Measurements from ENCODE around the gene MINDY4.

The MINDY4 gene

DNA sequence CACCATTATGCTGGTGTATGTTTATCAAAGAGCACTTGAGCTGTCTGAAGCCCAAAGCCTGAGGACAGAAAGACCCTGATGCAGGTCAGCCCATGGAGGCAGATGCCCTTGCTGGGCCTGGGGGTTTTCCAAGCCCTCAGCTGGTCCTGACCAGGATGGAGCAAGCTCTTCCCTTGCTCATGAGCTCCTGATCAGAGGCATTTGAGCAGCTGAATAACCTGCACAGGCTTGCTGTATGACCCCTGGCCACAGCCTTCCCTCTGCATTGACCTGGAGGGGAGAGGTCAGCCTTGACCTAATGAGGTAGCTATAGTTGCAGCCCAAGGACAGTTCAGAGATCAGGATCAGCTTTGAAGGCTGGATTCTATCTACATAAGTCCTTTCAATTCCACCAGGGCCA lies 153.4 kb downstream of the MINDY4 start:
- Histone ChIP-seq H3K9me3 (ENCODE audit: control insufficient read depth in 1 of 2, low read length in 2 of 2) (peaks cover 0 to 6% of the 10 kb centered on the region in 2 donors), H3K27ac (ENCODE audit: low read depth, low read length) (no peak overlapping the region), H3K27me3 (ENCODE audit: control insufficient read depth in 1 of 2, insufficient read depth in 2 of 2, low read length in 2 of 2) (no peaks in the 10 kb centered on the region), H3K4me3 (ENCODE audit: low read depth in 1 of 2, low read length in 2 of 2) (no peak overlapping the region), H3K4me1 (ENCODE audit: control insufficient read depth in 1 of 2, insufficient read depth in 2 of 2, low read length in 2 of 2) (peaks cover 8 to 9% of the 10 kb centered on the region in 2 donors), H3K9ac (ENCODE audit: low read depth in 1 of 2, low read length in 2 of 2) (no peak overlapping the region), H3K36me3 (ENCODE audit: control insufficient read depth in 1 of 2, insufficient read depth in 2 of 2, low read length in 2 of 2) (peaks cover 15 to 39% of the 10 kb centered on the region in 2 donors)

DNA sequence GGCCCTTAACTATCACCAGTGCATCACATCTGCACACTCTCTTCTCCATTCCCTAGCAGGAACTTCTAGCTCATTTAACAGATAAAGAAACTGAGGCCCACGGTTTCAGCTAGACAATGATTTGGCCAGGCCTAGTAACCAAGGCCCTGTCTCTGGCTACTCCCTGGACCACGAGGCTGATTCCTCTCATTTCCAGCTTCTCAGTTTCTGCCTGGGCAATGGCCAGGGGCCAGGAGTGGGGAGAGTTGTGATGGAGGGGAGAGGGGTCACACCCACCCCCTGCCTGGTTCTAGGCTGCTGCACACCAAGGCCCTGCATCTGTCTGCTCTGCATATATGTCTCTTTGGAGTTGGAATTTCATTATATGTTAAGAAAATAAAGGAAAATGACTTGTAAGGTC lies 153.9 kb downstream of the MINDY4 start:
- Histone ChIP-seq H3K4me3 (ENCODE audit: low read depth in 1 of 2, low read length in 2 of 2) (no peak overlapping the region), H3K9ac (ENCODE audit: low read depth in 1 of 2, low read length in 2 of 2) (no peak overlapping the region), H3K27ac (ENCODE audit: low read depth, low read length) (no peak overlapping the region), H3K4me1 (ENCODE audit: control insufficient read depth in 1 of 2, insufficient read depth in 2 of 2, low read length in 2 of 2) (peaks cover 4% of the 10 kb centered on the region in 2 donors), H3K9me3 (ENCODE audit: control insufficient read depth in 1 of 2, low read length in 2 of 2) (peaks cover 0 to 6% of the 10 kb centered on the region in 2 donors), H3K36me3 (ENCODE audit: control insufficient read depth in 1 of 2, insufficient read depth in 2 of 2, low read length in 2 of 2) (peaks cover 15 to 39% of the 10 kb centered on the region in 2 donors), H3K27me3 (ENCODE audit: control insufficient read depth in 1 of 2, insufficient read depth in 2 of 2, low read length in 2 of 2) (no peaks in the 10 kb centered on the region)

DNA sequence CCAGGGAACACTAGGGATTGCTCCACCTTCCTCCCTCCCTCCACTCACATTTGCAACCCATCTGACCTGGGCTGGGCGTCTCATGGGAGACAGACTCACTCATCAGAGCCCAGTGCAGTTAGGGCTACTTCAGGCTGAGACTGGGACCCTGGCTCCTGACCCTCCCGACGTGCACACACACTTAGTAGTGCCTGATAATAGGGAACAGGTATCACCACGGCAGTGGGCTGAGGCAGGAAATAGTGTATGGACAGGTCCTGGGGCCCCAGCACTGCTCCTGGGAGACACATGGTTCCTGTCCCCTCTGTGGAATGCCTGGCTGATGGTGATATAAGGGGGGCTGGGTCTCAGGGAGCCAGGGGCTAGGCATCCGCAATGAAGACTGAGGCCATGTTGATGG lies 154.7 kb downstream of the MINDY4 start:
- H3K9ac ChIP-seq (ENCODE audit: low read depth in 1 of 2, low read length in 2 of 2), result no peak overlapping the region
- peaks cover 0 to 6% of the 10 kb centered on the region in 2 donors for H3K9me3 ChIP-seq (ENCODE audit: control insufficient read depth in 1 of 2, low read length in 2 of 2)
- no peak overlapping the region for H3K4me3 ChIP-seq (ENCODE audit: low read depth in 1 of 2, low read length in 2 of 2)
- H3K4me1 ChIP-seq (ENCODE audit: control insufficient read depth in 1 of 2, insufficient read depth in 2 of 2, low read length in 2 of 2), result no peaks in the 10 kb centered on the region
- no peak overlapping the region for H3K27ac ChIP-seq (ENCODE audit: low read depth, low read length)
- peaks cover 15 to 38% of the 10 kb centered on the region in 2 donors for H3K36me3 ChIP-seq (ENCODE audit: control insufficient read depth in 1 of 2, insufficient read depth in 2 of 2, low read length in 2 of 2)
- no peaks in the 10 kb centered on the region for H3K27me3 ChIP-seq (ENCODE audit: control insufficient read depth in 1 of 2, insufficient read depth in 2 of 2, low read length in 2 of 2)

DNA sequence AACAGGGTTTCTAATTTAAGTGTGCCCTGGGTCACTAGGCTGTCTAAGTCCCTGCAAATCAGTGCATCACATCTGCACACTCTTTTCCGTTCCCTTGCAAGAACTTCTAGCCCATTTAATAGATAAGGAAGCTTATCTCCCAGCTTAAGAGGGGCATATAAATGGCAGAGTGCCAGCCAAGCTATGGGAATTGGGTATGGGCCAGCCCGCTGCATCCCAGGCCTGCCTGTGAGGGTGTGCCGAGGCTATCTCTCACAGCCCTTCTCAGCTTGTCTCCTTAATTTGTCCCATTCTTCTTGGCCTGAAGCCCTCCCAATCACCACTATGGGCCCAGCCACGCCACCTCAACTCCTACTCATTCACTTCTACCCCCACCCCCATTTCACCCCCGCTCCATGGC lies 155.1 kb downstream of the MINDY4 start:
- H3K9me3 ChIP-seq (ENCODE audit: control insufficient read depth in 1 of 2, low read length in 2 of 2), result peaks cover 0 to 6% of the 10 kb centered on the region in 2 donors
- peaks cover 15 to 34% of the 10 kb centered on the region in 2 donors for H3K36me3 ChIP-seq (ENCODE audit: control insufficient read depth in 1 of 2, insufficient read depth in 2 of 2, low read length in 2 of 2)
- no peaks in the 10 kb centered on the region for H3K4me1 ChIP-seq (ENCODE audit: control insufficient read depth in 1 of 2, insufficient read depth in 2 of 2, low read length in 2 of 2)
- no peak overlapping the region for H3K27ac ChIP-seq (ENCODE audit: low read depth, low read length)
- H3K4me3 ChIP-seq (ENCODE audit: low read depth in 1 of 2, low read length in 2 of 2), result no peak overlapping the region
- no peak overlapping the region for H3K9ac ChIP-seq (ENCODE audit: low read depth in 1 of 2, low read length in 2 of 2)
- no peaks in the 10 kb centered on the region for H3K27me3 ChIP-seq (ENCODE audit: control insufficient read depth in 1 of 2, insufficient read depth in 2 of 2, low read length in 2 of 2)

DNA sequence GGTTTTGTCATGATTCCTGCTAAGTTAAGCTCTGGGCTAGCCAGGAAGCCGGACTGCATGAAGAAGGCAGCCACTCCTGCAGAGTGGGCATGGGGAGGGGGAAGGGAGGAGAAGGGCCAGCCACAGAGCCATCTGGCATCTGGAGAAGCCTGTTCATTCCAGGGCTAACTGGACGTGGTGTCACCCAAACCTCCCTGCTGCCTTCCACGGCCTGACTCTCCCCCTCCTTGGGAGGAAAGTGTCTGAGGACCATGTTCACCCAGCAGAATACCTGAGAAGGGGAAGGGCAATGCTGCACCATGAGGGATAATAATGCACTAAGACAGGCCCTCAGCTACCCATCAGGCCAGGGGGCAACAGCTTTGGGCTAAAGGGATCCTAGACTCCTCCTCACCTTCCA lies 155.8 kb downstream of the MINDY4 start:
- H3K4me3 ChIP-seq (ENCODE audit: low read depth in 1 of 2, low read length in 2 of 2), result no peak overlapping the region
- H3K27ac ChIP-seq (ENCODE audit: low read depth, low read length), result no peak overlapping the region
- H3K4me1 ChIP-seq (ENCODE audit: control insufficient read depth in 1 of 2, insufficient read depth in 2 of 2, low read length in 2 of 2), result no peaks in the 10 kb centered on the region
- peaks cover 0 to 6% of the 10 kb centered on the region in 2 donors for H3K9me3 ChIP-seq (ENCODE audit: control insufficient read depth in 1 of 2, low read length in 2 of 2)
- no peak overlapping the region for H3K9ac ChIP-seq (ENCODE audit: low read depth in 1 of 2, low read length in 2 of 2)
- peaks cover 15 to 32% of the 10 kb centered on the region in 2 donors for H3K36me3 ChIP-seq (ENCODE audit: control insufficient read depth in 1 of 2, insufficient read depth in 2 of 2, low read length in 2 of 2)
- H3K27me3 ChIP-seq (ENCODE audit: control insufficient read depth in 1 of 2, insufficient read depth in 2 of 2, low read length in 2 of 2), result no peaks in the 10 kb centered on the region

DNA sequence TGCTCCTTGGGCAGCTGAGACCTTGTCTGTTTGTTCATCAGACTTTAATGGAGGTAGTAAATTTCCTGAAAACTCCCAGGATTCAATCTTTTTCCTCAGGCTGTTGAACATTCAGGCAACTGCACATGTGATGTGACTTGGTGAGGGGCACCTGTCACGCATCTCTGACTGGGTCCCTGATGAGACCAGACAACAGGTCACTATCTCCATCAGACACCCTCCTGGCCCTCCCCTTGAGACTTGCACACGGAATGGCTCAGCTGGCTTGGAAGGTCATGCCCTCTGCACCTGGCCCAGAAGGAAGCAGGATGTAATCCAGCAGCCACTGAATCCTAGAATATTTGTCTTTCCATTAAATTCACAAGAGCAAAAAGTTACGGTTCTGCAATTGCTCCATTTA lies 156.3 kb downstream of the MINDY4 start:
- H3K4me3 ChIP-seq (ENCODE audit: low read depth in 1 of 2, low read length in 2 of 2), result no peak overlapping the region
- H3K27me3 ChIP-seq (ENCODE audit: control insufficient read depth in 1 of 2, insufficient read depth in 2 of 2, low read length in 2 of 2), result no peaks in the 10 kb centered on the region
- H3K27ac ChIP-seq (ENCODE audit: low read depth, low read length), result no peak overlapping the region
- H3K36me3 ChIP-seq (ENCODE audit: control insufficient read depth in 1 of 2, insufficient read depth in 2 of 2, low read length in 2 of 2), result peaks cover 13 to 31% of the 10 kb centered on the region in 2 donors
- peaks cover 0 to 6% of the 10 kb centered on the region in 2 donors for H3K9me3 ChIP-seq (ENCODE audit: control insufficient read depth in 1 of 2, low read length in 2 of 2)
- H3K9ac ChIP-seq (ENCODE audit: low read depth in 1 of 2, low read length in 2 of 2), result no peak overlapping the region
- no peaks in the 10 kb centered on the region for H3K4me1 ChIP-seq (ENCODE audit: control insufficient read depth in 1 of 2, insufficient read depth in 2 of 2, low read length in 2 of 2)

DNA sequence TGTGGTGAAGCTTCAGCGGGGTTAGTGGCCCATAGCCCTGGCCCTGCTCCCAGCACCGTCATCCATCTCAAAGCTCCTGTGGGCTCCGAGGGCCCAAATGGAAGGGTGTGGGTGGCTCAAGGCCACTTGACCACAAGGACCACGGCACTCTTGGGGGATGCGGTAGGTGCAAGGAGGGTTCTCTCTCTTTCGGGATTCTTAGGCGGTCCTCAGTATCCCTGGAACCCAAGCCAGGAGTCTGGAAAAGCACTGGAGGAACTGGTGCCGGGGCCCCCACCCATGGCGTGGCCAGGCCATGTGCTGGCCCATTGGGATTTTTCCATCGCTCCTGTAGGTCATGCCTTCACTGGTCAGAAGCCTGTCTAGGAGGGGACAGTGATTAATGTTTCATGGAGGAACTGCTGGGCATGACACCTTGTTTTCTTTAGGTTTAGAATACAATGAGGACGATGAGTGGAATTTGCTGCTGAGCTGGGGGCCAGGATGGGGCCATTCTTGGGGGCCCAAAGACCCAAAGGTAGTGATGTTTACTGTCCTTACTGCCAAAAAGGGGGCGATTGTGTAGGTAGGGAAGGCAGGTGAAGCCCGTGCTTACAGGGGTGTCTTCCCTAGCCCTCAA lies 157.1 kb downstream of the MINDY4 start:
- Histone ChIP-seq H3K4me1 (ENCODE audit: control insufficient read depth in 1 of 2, insufficient read depth in 2 of 2, low read length in 2 of 2) (no peaks in the 10 kb centered on the region), H3K36me3 (ENCODE audit: control insufficient read depth in 1 of 2, insufficient read depth in 2 of 2, low read length in 2 of 2) (peaks cover 9 to 23% of the 10 kb centered on the region in 2 donors), H3K27ac (ENCODE audit: low read depth, low read length) (no peak overlapping the region), H3K9ac (ENCODE audit: low read depth in 1 of 2, low read length in 2 of 2) (no peak overlapping the region), H3K4me3 (ENCODE audit: low read depth in 1 of 2, low read length in 2 of 2) (no peak overlapping the region), H3K27me3 (ENCODE audit: control insufficient read depth in 1 of 2, insufficient read depth in 2 of 2, low read length in 2 of 2) (no peaks in the 10 kb centered on the region), H3K9me3 (ENCODE audit: control insufficient read depth in 1 of 2, low read length in 2 of 2) (peaks cover 0 to 6% of the 10 kb centered on the region in 2 donors)

DNA sequence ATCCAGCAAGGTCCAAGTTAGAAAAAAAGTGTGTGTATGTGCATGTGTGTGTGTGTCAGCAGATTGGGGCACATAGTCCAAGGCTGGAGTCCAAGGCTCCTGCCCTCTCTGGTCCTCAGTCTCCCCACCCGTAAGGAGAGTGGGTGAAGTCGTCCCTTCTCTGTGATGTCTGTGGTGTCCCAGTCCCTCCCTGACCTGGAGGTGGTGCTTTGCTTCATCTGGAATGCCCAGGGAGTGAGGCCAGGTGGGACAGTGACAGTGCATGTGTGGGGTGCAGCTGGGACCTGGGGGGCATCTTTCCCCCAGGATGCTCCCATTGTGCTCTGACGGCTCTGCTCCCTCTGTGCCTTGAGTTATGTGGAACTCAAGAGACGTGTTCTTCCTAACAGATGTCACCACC lies 158.5 kb downstream of the MINDY4 start:
- H3K36me3 ChIP-seq (ENCODE audit: control insufficient read depth in 1 of 2, insufficient read depth in 2 of 2, low read length in 2 of 2), result peaks cover 5 to 12% of the 10 kb centered on the region in 2 donors
- no peaks in the 10 kb centered on the region for H3K4me1 ChIP-seq (ENCODE audit: control insufficient read depth in 1 of 2, insufficient read depth in 2 of 2, low read length in 2 of 2)
- H3K9me3 ChIP-seq (ENCODE audit: control insufficient read depth in 1 of 2, low read length in 2 of 2), result peaks cover 0 to 6% of the 10 kb centered on the region in 2 donors
- H3K9ac ChIP-seq (ENCODE audit: low read depth in 1 of 2, low read length in 2 of 2), result no peak overlapping the region
- no peaks in the 10 kb centered on the region for H3K27me3 ChIP-seq (ENCODE audit: control insufficient read depth in 1 of 2, insufficient read depth in 2 of 2, low read length in 2 of 2)
- H3K27ac ChIP-seq (ENCODE audit: low read depth, low read length), result no peak overlapping the region
- H3K4me3 ChIP-seq (ENCODE audit: low read depth in 1 of 2, low read length in 2 of 2), result no peak overlapping the region

DNA sequence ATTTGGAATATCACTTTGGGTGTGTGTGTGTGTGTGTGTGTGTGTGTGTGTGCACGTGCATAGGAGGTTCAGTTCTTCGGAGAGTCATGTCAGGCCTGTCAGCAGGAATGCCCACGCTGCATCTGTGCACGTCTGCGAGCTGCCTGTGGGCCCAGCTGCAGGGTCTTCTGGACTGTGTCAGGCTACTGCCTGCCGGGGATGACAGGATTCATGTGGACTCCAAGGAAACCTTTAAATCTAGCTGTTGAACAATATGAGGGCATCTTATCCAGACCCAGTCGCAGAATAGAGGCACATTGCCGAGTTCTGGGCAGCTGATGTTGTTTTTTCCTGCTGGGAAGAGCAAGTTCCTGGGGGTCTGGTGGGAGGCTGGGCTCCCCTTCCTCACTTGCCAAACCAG lies 159.4 kb downstream of the MINDY4 start:
- Histone ChIP-seq H3K4me3 (ENCODE audit: low read depth in 1 of 2, low read length in 2 of 2) (no peak overlapping the region), H3K4me1 (ENCODE audit: control insufficient read depth in 1 of 2, insufficient read depth in 2 of 2, low read length in 2 of 2) (no peaks in the 10 kb centered on the region), H3K27me3 (ENCODE audit: control insufficient read depth in 1 of 2, insufficient read depth in 2 of 2, low read length in 2 of 2) (no peaks in the 10 kb centered on the region), H3K9ac (ENCODE audit: low read depth in 1 of 2, low read length in 2 of 2) (no peak overlapping the region), H3K36me3 (ENCODE audit: control insufficient read depth in 1 of 2, insufficient read depth in 2 of 2, low read length in 2 of 2) (peaks cover 0 to 4% of the 10 kb centered on the region in 2 donors), H3K27ac (ENCODE audit: low read depth, low read length) (no peak overlapping the region), H3K9me3 (ENCODE audit: control insufficient read depth in 1 of 2, low read length in 2 of 2) (peaks cover 0 to 6% of the 10 kb centered on the region in 2 donors)

DNA sequence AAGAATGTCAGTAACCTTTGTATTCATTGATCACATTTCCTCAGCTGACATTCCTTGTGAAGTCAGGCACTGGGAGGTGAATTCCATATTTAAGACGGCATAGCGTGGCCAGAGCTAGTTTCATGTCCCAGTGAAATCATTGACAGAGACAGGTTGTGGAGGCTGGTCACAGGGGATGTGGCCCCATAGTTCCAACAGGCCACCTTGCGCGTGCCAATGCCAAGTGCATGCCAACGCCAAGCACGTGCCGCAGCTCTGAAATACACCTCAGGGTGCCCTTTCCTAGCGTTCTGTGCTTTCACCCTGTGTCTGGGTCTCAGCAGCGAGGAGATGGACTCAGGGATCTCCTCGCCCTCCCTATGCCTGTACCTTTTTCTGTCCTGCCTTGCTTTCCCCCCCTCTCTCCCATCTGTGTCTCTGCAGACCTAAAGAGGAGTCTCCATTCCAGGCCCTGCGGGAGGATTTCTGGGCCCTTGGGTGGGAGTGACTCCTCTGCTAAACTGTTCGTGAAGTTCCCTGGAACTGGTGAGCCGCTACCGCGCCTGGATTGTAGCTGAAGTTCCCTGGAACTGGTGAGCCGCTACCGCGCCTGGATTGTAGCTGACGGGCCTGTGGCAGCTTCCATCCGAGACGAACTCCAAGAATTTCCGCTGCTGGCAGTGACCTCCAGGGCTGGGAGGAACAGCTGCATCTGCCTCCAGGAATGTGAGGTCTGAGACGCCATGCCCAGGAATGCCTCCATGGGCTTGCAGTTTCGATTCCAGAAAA lies 160.1 kb downstream of the MINDY4 start:
- no peaks in the 10 kb centered on the region for H3K36me3 ChIP-seq (ENCODE audit: control insufficient read depth in 1 of 2, insufficient read depth in 2 of 2, low read length in 2 of 2)
- H3K9ac ChIP-seq (ENCODE audit: low read depth in 1 of 2, low read length in 2 of 2), result no peak overlapping the region
- H3K4me1 ChIP-seq (ENCODE audit: control insufficient read depth in 1 of 2, insufficient read depth in 2 of 2, low read length in 2 of 2), result peaks cover 0 to 1% of the 10 kb centered on the region in 2 donors
- H3K9me3 ChIP-seq (ENCODE audit: control insufficient read depth in 1 of 2, low read length in 2 of 2), result peaks cover 0 to 6% of the 10 kb centered on the region in 2 donors
- no peak overlapping the region for H3K4me3 ChIP-seq (ENCODE audit: low read depth in 1 of 2, low read length in 2 of 2)
- no peaks in the 10 kb centered on the region for H3K27me3 ChIP-seq (ENCODE audit: control insufficient read depth in 1 of 2, insufficient read depth in 2 of 2, low read length in 2 of 2)
- H3K27ac ChIP-seq (ENCODE audit: low read depth, low read length), result no peak overlapping the region
